Measurements from ENCODE around the gene COX8C. TPM values are rescaled to one million over a fixed set of nuclear protein-coding genes. Genes with fewer than 3 reads are reported as not detected.

COX8C gene
- total RNA-seq, 1 experiment from 2014 or later, result not detected

DNA sequence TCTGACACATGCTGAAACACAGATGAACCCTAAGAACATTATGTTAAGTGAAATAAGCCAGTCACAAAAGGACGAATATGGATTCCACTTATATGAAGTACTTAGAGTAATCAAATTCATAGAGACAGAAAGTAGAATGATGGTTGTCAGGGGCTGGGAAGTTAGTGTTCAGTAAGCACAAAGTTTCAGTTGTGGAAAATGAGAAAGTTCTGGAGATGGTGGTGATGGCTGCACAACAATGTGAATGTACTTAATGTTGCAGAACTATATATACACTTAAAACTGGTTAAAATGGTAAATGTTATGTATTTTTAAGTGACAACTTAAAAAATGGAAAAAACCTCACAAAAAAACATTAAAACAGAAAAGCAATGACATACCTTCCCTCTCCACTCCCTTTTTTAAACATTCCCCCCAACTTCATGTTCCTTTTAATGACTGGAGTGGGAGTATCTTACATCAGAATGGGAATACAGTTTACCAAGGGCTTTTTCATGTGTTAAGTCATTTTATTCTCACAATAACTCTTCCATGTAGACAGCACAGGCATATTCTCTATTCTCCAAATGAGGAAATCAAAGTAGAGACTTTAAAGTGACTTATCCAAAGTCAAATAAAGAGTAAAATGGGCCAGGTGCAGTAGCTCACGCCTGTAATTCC is 38.2 kb upstream of the COX8C start:
- no peaks in the 10 kb centered on the region for H3K9me3 ChIP-seq (ENCODE audit: insufficient read depth, low read depth)
- peaks cover 82% of the 10 kb centered on the region for H3K79me2 ChIP-seq (ENCODE audit: low read depth)
- H2AFZ ChIP-seq, result no peak overlapping the region
- ChIA-PET CTCF (interaction anchor here (0.7 kb wide), 1 partner anchor 195 kb away, joined by 4 read pairs; no protein-coding TSS in a partner anchor), POLR2A (ENCODE audit: unreplicated experiment) (no interaction called here)
- intact Hi-C loops (cut with micrococcal nuclease; ENCODE audit: unreplicated experiment), result loop anchor here (2.0 kb wide), 1 partner anchor 46 kb away; no protein-coding TSS in a partner anchor
- no peaks in the 10 kb centered on the region for H3K27me3 ChIP-seq (ENCODE audit: insufficient read depth, low read depth)
- TSS peak; percentile 9 for BruUV-seq (replicated peaks)
- no peak for TF ChIP-seq EZH2 (IDR thresholded peaks at IDR 0.05; ENCODE audit: low read depth)
- TF ChIP-seq, protein P1, sequence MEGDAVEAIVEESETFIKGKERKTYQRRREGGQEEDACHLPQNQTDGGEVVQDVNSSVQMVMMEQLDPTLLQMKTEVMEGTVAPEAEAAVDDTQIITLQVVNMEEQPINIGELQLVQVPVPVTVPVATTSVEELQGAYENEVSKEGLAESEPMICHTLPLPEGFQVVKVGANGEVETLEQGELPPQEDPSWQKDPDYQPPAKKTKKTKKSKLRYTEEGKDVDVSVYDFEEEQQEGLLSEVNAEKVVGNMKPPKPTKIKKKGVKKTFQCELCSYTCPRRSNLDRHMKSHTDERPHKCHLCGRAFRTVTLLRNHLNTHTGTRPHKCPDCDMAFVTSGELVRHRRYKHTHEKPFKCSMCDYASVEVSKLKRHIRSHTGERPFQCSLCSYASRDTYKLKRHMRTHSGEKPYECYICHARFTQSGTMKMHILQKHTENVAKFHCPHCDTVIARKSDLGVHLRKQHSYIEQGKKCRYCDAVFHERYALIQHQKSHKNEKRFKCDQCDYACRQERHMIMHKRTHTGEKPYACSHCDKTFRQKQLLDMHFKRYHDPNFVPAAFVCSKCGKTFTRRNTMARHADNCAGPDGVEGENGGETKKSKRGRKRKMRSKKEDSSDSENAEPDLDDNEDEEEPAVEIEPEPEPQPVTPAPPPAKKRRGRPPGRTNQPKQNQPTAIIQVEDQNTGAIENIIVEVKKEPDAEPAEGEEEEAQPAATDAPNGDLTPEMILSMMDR (conservative IDR thresholded peaks at IDR 0.05), result no peak
- no peak overlapping the region for H3K4me3 ChIP-seq
- no peaks in the 10 kb centered on the region for H3K9me2 ChIP-seq (ENCODE audit: insufficient read depth)
- no peak overlapping the region for H3K4me2 ChIP-seq
- no peak for DNase-seq
- H4K20me1 ChIP-seq (ENCODE audit: insufficient read depth), result peaks cover 17% of the 10 kb centered on the region
- H3F3A ChIP-seq (ENCODE audit: insufficient read depth, low read depth), result no peaks in the 10 kb centered on the region
- H3K36me3 ChIP-seq (ENCODE audit: low read depth), result no peaks in the 10 kb centered on the region
- H3K27ac ChIP-seq, result no peak overlapping the region; the same call in 1 of the 2 replicates
- H3K4me1 ChIP-seq (replicated peaks; ENCODE audit: insufficient read depth), result peaks cover 17% of the 10 kb centered on the region; the same call in 1 of the 2 replicates

DNA sequence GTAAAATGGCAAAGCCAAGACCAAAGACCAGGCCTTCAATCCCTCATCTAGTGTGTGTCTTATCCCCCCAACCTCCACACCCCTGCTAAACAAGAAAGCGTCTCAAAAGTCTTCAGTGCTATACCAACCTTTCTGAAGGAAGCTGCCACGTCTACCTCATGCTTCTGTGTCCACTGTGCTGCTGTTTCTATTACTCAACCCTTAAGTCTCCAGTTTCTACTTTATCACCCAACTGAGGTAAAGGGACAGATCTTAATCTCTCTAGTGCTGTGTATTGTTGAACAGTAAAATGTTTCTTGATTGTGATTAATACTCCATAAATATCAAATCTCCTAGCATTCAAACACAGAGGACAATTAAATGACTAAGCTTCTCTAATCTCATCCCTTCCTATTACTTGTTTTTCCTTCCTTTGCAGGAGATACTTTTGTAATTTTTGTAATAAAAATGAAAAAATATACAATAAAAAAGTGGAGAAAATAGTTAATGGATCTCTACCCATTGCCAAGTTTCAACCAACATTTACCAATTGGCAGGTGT is 37.5 kb upstream of the COX8C start:
- Histone ChIP-seq H3K4me2 (no peak overlapping the region), H4K20me1 (ENCODE audit: insufficient read depth) (peaks cover 22% of the 10 kb centered on the region), H3F3A (ENCODE audit: insufficient read depth, low read depth) (no peaks in the 10 kb centered on the region), H2AFZ (no peak overlapping the region), H3K27me3 (ENCODE audit: insufficient read depth, low read depth) (no peaks in the 10 kb centered on the region), H3K9me3 (ENCODE audit: insufficient read depth, low read depth) (no peaks in the 10 kb centered on the region), H3K27ac (no peak overlapping the region; the same call in 1 of the 2 replicates), H3K9me2 (ENCODE audit: insufficient read depth) (no peaks in the 10 kb centered on the region), H3K4me1 (replicated peaks; ENCODE audit: insufficient read depth) (peaks cover 17% of the 10 kb centered on the region; the same call in 1 of the 2 replicates), H3K79me2 (ENCODE audit: low read depth) (peaks cover 83% of the 10 kb centered on the region), H3K36me3 (ENCODE audit: low read depth) (no peaks in the 10 kb centered on the region), H3K4me3 (no peak overlapping the region)
- DNase-seq, result peak in 1 of 2 experiments; percentile 65
- intact Hi-C loops (cut with micrococcal nuclease; ENCODE audit: unreplicated experiment), result loop anchor here (2.0 kb wide), 1 partner anchor 47 kb away; no protein-coding TSS in a partner anchor
- TF ChIP-seq, protein P1 (conservative IDR thresholded peaks at IDR 0.05), result no peak
- no peak for TF ChIP-seq EZH2 (IDR thresholded peaks at IDR 0.05; ENCODE audit: low read depth)
- no TSS peak for BruUV-seq (replicated peaks)
- POLR2A ChIA-PET (ENCODE audit: unreplicated experiment), result no interaction called here
- CTCF ChIA-PET, result interaction anchor here (0.7 kb wide), 1 partner anchor 196 kb away, joined by 4 read pairs; no protein-coding TSS in a partner anchor

DNA sequence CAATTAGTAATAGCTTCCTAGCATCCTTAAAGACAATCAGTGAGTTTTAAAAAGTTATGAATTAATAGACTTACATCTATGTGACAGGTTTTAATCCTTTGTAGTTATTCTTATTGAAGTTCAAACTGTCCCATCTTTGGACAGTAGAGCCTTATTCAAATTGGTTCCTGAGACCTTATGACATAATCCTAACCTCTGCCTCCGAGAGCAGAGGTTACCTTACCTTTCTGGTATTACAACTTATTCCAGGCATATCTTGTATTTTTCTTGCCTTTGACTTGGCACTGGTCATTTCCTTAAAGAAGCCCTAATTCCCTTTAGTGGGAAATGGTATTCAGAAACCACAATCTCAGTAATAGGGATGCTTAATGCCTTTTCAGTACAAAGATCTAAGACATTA is 35.9 kb upstream of the COX8C start:
- no peaks in the 10 kb centered on the region for H3K9me2 ChIP-seq (ENCODE audit: insufficient read depth)
- no peak for DNase-seq
- H3K27ac ChIP-seq, result 0 out of 2 replicates have a peak overlapping the region, but pooled peaks have one; percentile 17
- H3K4me3 ChIP-seq, result no peak overlapping the region
- no peaks in the 10 kb centered on the region for H3K27me3 ChIP-seq (ENCODE audit: insufficient read depth, low read depth)
- no peaks in the 10 kb centered on the region for H3K9me3 ChIP-seq (ENCODE audit: insufficient read depth, low read depth)
- H3K4me2 ChIP-seq, result no peak overlapping the region
- intact Hi-C loops (cut with micrococcal nuclease; ENCODE audit: unreplicated experiment), result no loop called here
- H3K36me3 ChIP-seq (ENCODE audit: low read depth), result no peaks in the 10 kb centered on the region
- H3K79me2 ChIP-seq (ENCODE audit: low read depth), result peaks cover 84% of the 10 kb centered on the region
- TF ChIP-seq, protein P1 (conservative IDR thresholded peaks at IDR 0.05), result no peak
- TF ChIP-seq EZH2 (IDR thresholded peaks at IDR 0.05; ENCODE audit: low read depth), result no peak
- ChIA-PET CTCF (no interaction called here), POLR2A (ENCODE audit: unreplicated experiment) (no interaction called here)
- H3F3A ChIP-seq (ENCODE audit: insufficient read depth, low read depth), result no peaks in the 10 kb centered on the region
- BruUV-seq (replicated peaks), result no TSS peak
- peaks cover 17% of the 10 kb centered on the region; the same call in 1 of the 2 replicates for H3K4me1 ChIP-seq (replicated peaks; ENCODE audit: insufficient read depth)
- H4K20me1 ChIP-seq (ENCODE audit: insufficient read depth), result peaks cover 23% of the 10 kb centered on the region
- H2AFZ ChIP-seq, result no peak overlapping the region
